ENCODE results near the gene HAS3. TPM values are rescaled to one million over a fixed set of nuclear protein-coding genes. Genes with fewer than 3 reads are reported as not detected.

HAS3 gene
- total RNA-seq, 2 donors from 2014 or later = 1.8 to 2.7 TPM

DNA sequence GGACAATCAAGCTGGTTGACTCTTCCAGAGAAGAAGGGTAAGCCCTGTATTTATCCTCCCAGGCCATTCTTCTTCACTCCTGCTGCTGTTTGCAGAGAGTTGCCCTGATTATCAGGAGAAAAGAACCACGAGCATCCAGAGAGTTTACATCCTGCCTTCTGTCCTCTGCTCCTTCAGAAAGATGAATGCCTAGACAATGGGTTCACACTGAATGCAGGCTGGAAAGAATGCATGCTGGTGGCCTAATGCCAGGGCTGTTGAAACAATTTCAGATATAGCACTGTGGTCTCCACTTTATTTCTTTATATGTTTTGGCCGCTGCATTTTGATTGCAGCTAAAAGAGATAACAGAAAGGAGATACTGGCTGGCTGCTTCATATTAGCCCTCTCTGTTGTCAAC, 21.2 kb upstream of the HAS3 start:
- ATAC-seq (ENCODE audit: insufficient number of reproducible peaks, low FRiP score, low read depth) (no peak), DNase-seq (ENCODE audit: low spot score) (no peak)
- Histone ChIP-seq H3K9me3 (no peaks in the 10 kb centered on the region), H3K27me3 (replicated peaks; ENCODE audit: insufficient read depth) (no peaks in the 10 kb centered on the region), H3K27ac (no peak overlapping the region), H3K36me3 (no peaks in the 10 kb centered on the region), H3K4me3 (no peak overlapping the region), H3K4me1 (ENCODE audit: control insufficient read depth in 1 of 2, low read depth in 2 of 2) (no peaks in the 10 kb centered on the region)
- TF ChIP-seq, protein P1, sequence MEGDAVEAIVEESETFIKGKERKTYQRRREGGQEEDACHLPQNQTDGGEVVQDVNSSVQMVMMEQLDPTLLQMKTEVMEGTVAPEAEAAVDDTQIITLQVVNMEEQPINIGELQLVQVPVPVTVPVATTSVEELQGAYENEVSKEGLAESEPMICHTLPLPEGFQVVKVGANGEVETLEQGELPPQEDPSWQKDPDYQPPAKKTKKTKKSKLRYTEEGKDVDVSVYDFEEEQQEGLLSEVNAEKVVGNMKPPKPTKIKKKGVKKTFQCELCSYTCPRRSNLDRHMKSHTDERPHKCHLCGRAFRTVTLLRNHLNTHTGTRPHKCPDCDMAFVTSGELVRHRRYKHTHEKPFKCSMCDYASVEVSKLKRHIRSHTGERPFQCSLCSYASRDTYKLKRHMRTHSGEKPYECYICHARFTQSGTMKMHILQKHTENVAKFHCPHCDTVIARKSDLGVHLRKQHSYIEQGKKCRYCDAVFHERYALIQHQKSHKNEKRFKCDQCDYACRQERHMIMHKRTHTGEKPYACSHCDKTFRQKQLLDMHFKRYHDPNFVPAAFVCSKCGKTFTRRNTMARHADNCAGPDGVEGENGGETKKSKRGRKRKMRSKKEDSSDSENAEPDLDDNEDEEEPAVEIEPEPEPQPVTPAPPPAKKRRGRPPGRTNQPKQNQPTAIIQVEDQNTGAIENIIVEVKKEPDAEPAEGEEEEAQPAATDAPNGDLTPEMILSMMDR (IDR thresholded peaks at IDR 0.05) = no peak

DNA sequence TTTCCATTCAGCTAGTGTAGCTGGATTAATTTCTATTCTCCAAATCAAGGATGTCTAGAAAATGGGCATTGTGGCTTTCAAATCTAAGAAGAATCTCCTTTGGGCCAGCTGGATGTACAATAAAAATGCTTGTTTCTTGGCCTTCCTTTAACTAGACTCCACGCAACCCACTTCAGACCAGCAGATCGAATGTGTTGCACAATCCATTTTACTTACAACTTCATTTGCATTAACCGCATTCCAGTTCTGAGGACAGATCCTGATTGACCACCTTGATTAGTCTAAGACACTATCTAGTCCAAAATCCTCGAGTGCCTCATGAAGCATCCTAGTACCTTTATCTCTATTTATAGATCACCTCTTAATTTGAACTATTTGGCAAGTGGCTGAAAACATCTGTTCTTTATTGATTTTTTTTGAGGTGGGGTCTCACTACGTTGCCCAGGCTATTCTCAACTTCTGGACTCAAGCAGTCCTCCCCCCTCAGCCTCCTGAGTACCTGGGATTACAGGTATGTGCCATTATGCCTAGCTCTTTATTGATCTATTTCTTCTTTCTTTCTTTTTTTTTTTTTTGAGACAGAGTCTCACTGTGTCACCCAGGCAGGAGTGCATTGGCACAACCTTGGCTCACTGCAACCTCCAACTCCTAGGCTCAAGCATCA, 20.3 kb upstream of the HAS3 start:
- Histone ChIP-seq H3K4me1 (ENCODE audit: control insufficient read depth in 1 of 2, low read depth in 2 of 2) (no peaks in the 10 kb centered on the region), H3K36me3 (no peaks in the 10 kb centered on the region), H3K27ac (no peak overlapping the region), H3K27me3 (replicated peaks; ENCODE audit: insufficient read depth) (no peaks in the 10 kb centered on the region), H3K9me3 (no peaks in the 10 kb centered on the region), H3K4me3 (no peak overlapping the region)
- TF ChIP-seq, protein P1 (IDR thresholded peaks at IDR 0.05) = no peak
- DNase-seq (ENCODE audit: low spot score) (no peak), ATAC-seq (ENCODE audit: insufficient number of reproducible peaks, low FRiP score, low read depth) (no peak)

GRCh38 chr16:69087161-69087581, 18.3 kb upstream of the HAS3 start:
- TF ChIP-seq, protein P1 (IDR thresholded peaks at IDR 0.05) = no peak
- H3K27ac ChIP-seq = no peak overlapping the region
- H3K27me3 ChIP-seq (replicated peaks; ENCODE audit: insufficient read depth) = no peaks in the 10 kb centered on the region
- no peak for DNase-seq (ENCODE audit: low spot score)
- no peak for ATAC-seq (ENCODE audit: insufficient number of reproducible peaks, low FRiP score, low read depth)
- no peak overlapping the region for H3K4me3 ChIP-seq
- H3K9me3 ChIP-seq = no peaks in the 10 kb centered on the region
- no peaks in the 10 kb centered on the region for H3K36me3 ChIP-seq
- no peaks in the 10 kb centered on the region for H3K4me1 ChIP-seq (ENCODE audit: control insufficient read depth in 1 of 2, low read depth in 2 of 2)

- no peaks in the 10 kb centered on the region for H3K4me1 ChIP-seq (ENCODE audit: control insufficient read depth in 1 of 2, low read depth in 2 of 2)
- H3K4me3 ChIP-seq = no peak overlapping the region
- ATAC-seq (ENCODE audit: insufficient number of reproducible peaks, low FRiP score, low read depth) (no peak), DNase-seq (ENCODE audit: low spot score) (no peak)
- H3K27ac ChIP-seq = no peak overlapping the region
- no peaks in the 10 kb centered on the region for H3K27me3 ChIP-seq (replicated peaks; ENCODE audit: insufficient read depth)
- H3K36me3 ChIP-seq = no peaks in the 10 kb centered on the region
- TF ChIP-seq, protein P1 (IDR thresholded peaks at IDR 0.05) = no peak
- H3K9me3 ChIP-seq = no peaks in the 10 kb centered on the region
Measured at GRCh38 chr16:69088684-69089083, 16.8 kb upstream of the HAS3 start.

GRCh38 chr16:69089091-69089910, 16.2 kb upstream of the HAS3 start:
- Histone ChIP-seq H3K4me3 (no peak overlapping the region), H3K9me3 (no peaks in the 10 kb centered on the region), H3K36me3 (no peaks in the 10 kb centered on the region), H3K4me1 (ENCODE audit: control insufficient read depth in 1 of 2, low read depth in 2 of 2) (no peaks in the 10 kb centered on the region), H3K27me3 (replicated peaks; ENCODE audit: insufficient read depth) (no peaks in the 10 kb centered on the region), H3K27ac (no peak overlapping the region)
- DNase-seq (ENCODE audit: low spot score) = no peak
- no peak for ATAC-seq (ENCODE audit: insufficient number of reproducible peaks, low FRiP score, low read depth)
- TF ChIP-seq, protein P1 (IDR thresholded peaks at IDR 0.05) = no peak

Measured in thoracic aorta (tissue), 2 donors.